Activated CD4-positive, alpha-beta T cell treated with anti-CD3 and anti-CD28 coated beads for 48 hours (primary cell): ENCODE results near the gene RAC3.
"Not testable (repeated sequence)": the region's sequence is repeated elsewhere in the genome, so short reads cannot be mapped to it uniquely, and the experiment has no call there.

Experiments used
- DNase-seq: peaks from one replicate; pipeline ENCODE4 v3.0.0-alpha.2; 2020

RAC3 gene

DNA sequence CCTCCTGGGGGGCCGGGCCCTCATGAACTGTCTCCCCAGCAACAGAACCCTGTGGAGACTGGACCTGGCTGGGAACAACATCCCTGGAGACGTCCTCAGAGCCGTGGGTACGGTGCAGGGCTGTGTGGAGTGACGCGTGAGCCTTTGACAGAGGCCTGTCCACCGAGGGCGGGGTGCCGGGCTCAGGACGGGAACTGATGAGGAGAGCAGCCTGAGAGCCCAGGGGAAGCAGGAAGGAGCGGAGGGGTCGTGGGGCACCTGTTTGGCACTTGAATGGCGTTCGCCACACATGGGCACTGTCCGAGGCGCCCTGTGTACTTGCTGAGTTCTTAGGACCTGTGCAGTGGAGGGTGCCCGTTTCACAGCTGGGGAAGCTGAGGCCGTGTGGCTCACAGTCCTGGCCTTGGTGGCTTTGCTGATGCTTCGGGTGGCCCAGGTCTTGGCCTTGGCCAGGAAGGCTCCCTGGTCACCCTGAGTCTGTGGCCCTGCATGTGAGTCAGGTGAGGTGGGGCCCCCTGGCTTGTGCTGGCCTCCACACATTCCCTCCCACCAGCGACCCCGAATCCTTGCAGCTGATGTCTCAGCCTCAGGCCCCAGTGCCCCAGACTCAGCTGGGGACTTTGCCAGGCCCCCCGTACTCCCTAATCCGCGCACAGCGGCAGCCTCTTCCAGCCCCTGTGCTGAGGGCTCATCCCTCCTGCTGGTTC is 5.9 kb upstream of the RAC3 start:
- DNase-seq = no peak

DNA sequence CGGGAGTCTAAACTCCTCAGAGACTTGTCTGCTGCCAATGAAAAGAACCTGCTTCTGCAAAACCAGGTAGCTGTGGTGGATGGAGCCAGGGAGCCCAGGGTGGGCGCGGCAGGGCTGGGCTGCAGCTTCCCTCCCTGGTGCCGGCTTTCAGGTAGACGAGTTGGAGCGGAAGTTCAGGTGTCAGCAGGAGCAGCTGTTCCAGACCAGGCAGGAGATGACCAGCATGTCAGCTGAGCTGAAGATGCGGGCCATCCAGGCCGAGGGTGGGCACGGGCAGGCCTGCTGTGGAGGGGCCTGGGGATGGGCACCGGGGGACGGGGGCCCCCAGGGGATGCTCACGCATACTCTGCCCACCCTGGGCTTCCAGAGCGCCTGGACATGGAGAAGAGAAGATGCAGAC is 3.2 kb upstream of the RAC3 start:
- DNase-seq = no peak

DNA sequence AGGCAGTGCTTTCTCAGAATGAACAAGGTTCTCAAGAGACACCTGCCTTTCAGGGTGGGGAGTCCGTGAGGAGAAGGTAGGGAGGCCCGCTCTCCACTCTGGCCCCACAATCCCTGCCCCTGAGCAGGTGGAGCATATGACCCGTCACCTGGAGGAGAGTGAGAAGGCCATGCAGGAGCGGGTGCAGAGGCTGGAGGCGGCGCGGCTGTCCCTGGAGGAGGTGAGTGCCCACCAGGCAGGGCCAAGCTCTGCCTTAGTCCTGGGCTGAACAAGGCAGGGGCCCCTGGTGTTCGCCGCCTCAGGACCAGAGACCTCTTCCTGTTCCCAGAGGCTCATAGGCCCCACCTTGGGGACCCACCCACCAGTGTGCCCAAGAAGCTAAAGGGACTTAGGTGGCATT is 2.5 kb upstream of the RAC3 start:
- DNase-seq = no peak

GRCh38 chr17:82029391-82029790 is 2.1 kb upstream of the RAC3 start:
- no peak for DNase-seq

GRCh38 chr17:82029990-82030469 is 1.4 kb upstream of the RAC3 start:
- no peak for DNase-seq

DNA sequence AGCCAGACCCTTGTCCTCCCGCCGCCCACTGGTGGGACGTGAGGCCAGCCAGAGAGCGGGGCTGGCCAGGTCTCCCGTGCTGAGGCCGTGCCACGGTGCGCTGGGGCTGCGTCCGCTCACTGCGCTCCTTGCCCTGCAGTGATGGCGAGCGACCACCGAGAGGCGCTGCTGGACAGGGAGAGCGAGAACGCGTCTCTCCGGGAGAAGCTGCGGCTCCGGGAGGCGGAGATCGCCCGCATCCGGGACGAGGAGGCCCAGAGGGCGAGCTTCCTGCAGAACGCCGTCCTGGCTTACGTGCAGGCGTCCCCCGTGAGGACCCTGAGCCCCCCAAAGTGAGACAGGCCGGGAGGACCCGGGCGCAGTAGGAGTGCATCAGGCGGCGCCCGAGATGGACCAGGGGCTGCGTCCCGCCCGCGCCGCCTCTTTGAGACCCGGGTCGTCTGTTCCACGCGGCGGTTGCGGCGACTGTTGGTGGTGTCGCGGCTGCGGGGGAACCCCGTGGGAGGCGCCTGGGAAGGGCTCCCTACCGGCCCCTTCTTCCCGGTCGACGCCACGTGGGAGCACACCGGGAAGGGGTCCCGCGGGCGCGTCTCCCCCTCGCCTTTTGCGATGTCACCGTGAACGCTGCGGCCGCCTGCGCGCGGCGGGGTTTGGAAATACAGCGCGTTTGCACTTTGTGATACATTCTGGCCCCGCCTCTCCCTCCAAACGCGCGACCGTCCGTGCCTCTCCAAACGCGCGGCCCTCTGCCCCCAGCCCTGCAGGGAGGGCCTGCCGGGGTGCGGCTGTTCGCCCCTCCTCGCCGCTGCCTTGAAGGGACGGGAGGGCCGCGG is 792 bp upstream of the RAC3 start:
- DNase-seq = peak; percentile 88

DNA sequence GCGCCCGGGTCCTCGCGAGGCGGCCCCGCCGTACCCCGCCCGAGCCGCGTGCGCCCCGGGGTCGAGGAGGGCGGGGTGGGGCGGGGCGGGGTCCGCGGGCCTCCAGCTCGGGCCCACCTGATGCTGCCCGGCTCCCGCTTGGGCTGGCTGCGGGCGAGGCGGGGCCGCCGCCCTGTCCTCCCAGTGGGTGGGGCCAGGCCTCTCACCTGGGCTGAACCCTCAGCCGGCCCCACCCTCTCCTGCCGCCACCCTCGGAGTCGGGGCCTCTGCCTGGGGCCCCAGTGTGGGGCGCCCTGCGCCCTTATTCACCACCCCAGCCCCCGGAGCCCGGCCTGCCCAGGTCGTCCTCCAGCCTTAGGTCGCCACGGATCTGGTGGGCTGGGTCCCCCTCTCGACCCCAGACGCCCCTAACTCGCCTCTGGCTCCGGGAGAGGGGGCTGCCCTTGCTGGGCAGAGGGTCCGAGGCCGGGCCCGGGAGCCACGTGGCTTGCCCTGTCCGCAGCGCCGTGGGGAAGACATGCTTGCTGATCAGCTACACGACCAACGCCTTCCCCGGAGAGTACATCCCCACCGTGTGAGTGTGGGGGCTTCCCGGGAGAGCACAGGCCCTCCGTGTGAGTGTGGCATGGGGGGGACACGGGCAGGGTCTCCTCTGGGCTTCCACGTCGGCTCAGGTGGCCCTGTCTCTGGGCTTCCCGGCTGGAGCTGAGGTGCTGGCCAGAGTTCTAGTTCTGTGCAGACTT is 578 bp downstream of the RAC3 start:
- DNase-seq = peak; percentile 64

DNA sequence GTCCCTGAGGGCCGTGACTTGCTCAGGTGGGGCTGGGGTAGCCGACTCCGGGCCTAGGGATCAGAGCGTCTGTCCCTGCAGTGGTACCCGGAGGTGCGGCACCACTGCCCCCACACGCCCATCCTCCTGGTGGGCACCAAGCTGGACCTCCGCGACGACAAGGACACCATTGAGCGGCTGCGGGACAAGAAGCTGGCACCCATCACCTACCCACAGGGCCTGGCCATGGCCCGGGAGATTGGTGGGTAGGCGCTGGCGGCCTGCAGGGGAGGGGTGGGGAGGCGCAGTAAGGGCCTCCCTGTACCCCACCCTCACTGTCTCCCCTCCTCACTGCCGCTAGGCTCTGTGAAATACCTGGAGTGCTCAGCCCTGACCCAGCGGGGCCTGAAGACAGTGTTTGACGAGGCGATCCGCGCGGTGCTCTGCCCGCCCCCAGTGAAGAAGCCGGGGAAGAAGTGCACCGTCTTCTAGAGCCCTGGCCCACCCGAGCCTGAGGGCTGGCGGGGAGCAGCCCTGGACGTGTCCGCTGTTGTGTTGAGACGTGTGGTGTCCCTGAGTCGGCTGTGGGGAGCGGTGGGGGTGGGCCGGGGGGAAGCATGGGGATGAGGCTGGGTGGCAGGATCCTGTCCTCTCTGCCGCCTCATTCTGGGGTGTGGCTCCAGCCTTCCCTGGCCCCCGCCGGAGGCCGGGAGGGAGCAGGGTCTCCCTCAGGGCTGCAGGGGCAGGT is 2.0 kb downstream of the RAC3 start:
- DNase-seq = no peak

DNA sequence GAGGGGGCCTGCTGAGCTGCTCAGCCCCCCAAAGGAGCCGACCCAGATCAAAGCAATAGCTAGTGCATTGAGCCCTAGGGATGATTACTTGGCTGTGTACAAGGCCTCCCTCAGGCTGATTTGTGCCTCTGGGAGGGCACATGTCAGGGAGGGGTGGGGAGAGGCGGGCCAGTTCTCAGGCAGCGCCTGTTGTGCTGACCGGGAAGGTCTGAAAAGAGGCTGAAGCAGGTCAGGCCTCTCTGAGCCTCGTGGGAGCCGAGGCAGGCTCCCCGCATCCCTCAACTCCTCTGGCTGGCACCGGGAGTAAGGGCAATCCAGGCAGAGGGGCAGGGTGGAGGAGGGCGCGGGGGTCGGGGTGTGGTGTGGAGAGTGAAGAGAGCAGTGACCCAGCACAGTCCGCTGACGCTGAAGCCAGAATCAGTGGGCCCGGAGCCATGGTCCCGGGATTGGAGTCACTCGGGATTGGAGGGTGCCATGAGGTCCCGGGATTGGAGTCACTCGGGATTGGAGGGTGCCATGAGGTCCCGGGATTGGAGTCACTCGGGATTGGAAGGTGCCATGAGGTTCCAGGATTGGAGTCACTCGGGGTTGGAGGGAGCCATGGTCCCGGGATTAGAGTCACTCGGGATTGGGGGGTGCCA is 3.0 kb downstream of the RAC3 start:
- no peak for DNase-seq

- no peak for DNase-seq
These were observed 4.0 kb downstream of the RAC3 start for GRCh38 chr17:82035488-82035887.

DNA sequence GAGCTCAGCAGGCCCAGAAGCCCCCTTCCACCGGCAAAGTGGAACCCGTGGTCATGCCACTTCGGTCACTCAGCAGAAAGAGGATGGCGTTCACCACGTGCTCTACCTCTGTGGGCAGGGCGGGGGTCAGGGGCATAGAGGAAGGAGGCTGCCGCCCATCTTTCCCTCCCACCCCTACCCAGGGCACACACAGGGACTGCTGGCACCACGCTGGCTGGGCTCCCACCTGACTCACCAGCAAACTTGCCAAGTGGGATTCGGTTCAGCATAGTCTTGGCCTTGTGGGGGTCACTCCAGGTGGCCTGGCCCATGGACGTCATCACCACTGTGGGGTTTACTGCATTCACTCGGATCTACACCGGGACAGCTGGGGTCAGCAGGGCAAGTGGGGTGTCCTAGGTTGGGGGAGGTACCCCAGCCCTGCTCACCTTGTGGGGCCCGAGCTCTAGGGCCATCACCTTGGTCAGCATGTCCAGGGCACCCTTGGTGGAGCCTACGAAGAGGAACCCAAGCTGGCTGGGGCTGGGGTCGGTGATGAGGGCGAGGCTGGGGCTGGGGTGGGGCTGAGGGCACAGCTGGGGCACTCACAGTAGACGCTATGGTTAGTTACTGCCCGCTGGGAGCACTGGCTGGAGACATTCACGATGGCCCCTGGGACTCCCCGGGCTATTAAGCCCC is 4.6 kb downstream of the RAC3 start:
- DNase-seq = no peak

- no peak for DNase-seq
These were observed 5.2 kb downstream of the RAC3 start for GRCh38 chr17:82036634-82037091.

DNA sequence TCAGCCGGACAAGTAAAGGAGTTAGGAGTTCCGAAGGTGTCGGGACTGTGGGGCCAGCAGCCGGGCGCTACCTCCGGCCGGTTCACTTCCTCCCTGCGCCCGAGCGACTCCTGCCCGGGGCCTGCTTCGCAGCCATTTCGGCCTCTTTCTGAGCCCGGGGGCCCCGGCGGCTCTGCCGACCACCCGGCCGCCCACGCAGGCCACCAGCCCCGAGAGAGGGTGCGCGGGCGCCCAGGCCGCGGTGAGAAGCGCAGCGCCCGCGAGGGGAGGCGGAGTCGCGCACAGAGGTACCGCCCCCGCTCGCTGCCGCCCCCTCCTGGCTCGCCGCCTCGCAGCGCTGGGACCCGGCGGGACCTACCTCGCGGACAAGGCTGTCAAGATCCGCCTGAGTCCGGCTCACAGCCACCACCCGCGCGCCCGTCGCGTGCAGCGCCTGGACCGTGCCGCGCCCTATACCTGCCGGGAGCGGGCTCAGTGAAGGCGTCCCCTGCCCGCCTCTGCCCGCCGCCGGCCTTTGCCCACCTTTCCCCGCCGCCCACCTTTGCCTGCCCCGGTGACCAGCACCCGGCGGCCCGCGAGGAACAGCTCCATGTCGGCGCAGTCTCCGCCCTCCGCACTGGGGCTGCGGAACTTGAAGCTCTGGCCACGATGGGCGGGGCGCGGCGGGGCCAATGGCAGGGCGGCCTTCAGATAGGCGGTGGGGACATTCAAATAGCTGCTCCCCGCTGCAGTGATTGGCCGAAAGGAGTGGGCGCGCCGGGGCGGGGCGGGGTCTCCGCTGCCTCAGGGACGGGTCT is 5.8 kb downstream of the RAC3 start, which contains the start of gene DCXR:
Gene DCXR, minus strand, starts transcription at position 606 of the 797 bp plus-strand sequence. Its CDS starts 15 bp downstream, at position 591.
- peak; percentile 97 for DNase-seq

- DNase-seq = no peak
These were observed 6.4 kb downstream of the RAC3 start for GRCh38 chr17:82037889-82038195.

- DNase-seq = not testable (repeated sequence)
These were observed 7.4 kb downstream of the RAC3 start for GRCh38 chr17:82038796-82039409.

DNA sequence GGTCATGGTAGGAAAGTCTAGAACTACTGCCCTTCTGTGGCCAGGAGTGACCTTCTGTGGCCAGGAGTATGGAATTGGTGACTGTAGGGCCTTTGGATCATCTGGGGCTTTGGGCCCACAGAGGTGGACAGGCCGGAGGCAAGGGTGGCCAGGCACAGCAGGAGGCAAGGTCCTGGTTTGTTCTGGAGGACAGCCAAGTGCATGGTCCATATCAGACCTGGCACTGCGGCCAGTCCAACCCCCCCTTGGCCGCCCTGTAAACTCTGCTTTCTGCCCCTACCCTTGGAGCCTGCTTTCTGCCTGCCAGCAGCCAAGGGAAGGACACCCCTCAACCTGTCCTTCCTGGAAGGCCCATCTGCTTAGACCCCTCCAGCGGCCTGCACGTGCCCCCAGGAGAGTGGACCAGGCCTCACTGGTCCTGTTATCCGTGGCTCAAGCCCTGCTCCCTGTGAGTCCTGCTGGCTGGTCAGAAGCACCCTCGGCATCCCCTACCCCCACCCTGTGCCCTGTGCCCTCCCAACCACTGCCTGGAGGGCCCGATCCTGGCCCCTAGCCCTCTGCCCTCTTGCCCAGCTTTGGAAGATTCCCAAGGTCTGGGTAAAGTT is 8.3 kb downstream of the RAC3 start:
- DNase-seq = no peak

- DNase-seq = no peak
These were observed 9.8 kb downstream of the RAC3 start for GRCh38 chr17:82041144-82041814.

GRCh38 chr17:82042649-82043048 is 11.2 kb downstream of the RAC3 start:
- DNase-seq = no peak

DNA sequence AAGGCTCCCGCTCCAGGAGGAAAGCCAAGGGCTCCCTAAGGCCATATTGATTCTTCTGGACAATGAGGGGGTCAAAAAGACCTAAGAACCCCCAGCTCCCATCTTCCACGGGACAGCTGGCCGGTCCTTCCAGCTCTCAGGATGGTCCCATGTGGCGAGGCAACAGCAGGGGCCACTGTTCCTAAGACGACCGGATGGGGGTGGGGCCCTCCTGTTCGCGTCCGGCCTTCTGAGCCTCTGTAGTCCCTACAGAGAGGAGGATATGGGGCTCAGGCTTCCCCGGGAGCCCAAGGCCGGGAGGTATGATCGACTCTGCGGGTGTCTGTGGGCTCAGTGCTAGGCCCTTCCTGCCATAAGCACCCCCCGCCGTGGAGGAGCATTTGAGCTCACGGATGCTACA is 12.0 kb downstream of the RAC3 start:
- DNase-seq = no peak
